Lower lobe of right lung (tissue), 2 donors: ENCODE results near the gene USP32. TPM values are rescaled to one million over a fixed set of nuclear protein-coding genes. Genes with fewer than 3 reads are reported as not detected.

Experiments
- ATAC-seq, 2 donors: fragments of 200-7000 bp; cut with Tn5 transposase; one replicate each; pipeline ENCODE4 v1.9.1; 2020 to 2022; ENCODE audit warnings: mild to moderate bottlenecking in 2 of 2, moderate library complexity in 2 of 2
- DNase-seq: peaks from one replicate; pipeline ENCODE4 v3.0.0-alpha.2; 2020
- H3K27ac ChIP-seq: fragments of 200-600 bp; one replicate; pipeline ENCODE4 v1.8.0; 2022
- H3K27me3 ChIP-seq: fragments of 200-600 bp; one replicate; pipeline ENCODE4 v1.8.0; 2022; ENCODE audit warnings: low read depth
- H3K36me3 ChIP-seq: fragments of 200-600 bp; one replicate; pipeline ENCODE4 v1.8.0; 2022; ENCODE audit warnings: mild to moderate bottlenecking
- H3K4me1 ChIP-seq: fragments of 200-600 bp; one replicate; pipeline ENCODE4 v1.8.0; 2022
- H3K4me3 ChIP-seq: fragments of 200-600 bp; one replicate; pipeline ENCODE4 v1.8.0; 2022; ENCODE audit warnings: mild to moderate bottlenecking
- H3K9me3 ChIP-seq: fragments of 200-600 bp; one replicate; pipeline ENCODE4 v1.8.0; 2022
- CTCF ChIP-seq: fragments of 200-600 bp; IDR thresholded peaks from one replicate; pipeline ENCODE4 v1.8.0; 2022; ENCODE audit warnings: antibody characterized with exemption, mild to moderate bottlenecking
- intact Hi-C: fragments of 100-400 bp; cut with DNase I; formaldehyde crosslinking; loops from one replicate; pipeline ENCODE4 v1.11.0; 2022
- total RNA-seq: library from RNA; stranded (reverse); fragmentation: NEBNext Ultra II Directional; extraction: Animal tissue kit (Norgen Biotek cat#: 25700); gene quantifications from one replicate; pipeline ENCODE4 v1.2.1, GENCODE V29; 2021
- donor health status: DM: no; HTN: yes; CAD: no; lungs with severe emphysema.

The USP32 gene
- total RNA-seq, 1 donor from 2014 or later, result 68.9 TPM

- TF ChIP-seq CTCF, result no peak
- no peak overlapping the region for H3K4me3 ChIP-seq
- H3K36me3 ChIP-seq, result peaks cover 42% of the 10 kb centered on the region
- intact Hi-C loops, result no loop called here
- ATAC-seq (no peak), DNase-seq (no peak)
- H3K4me1 ChIP-seq, result no peaks in the 10 kb centered on the region
- no peaks in the 10 kb centered on the region for H3K9me3 ChIP-seq
- no peak overlapping the region for H3K27ac ChIP-seq
- no peaks in the 10 kb centered on the region for H3K27me3 ChIP-seq
These were observed 122.5 kb downstream of the USP32 start for GRCh38 chr17:60269417-60269816.

- H3K36me3 ChIP-seq, result peaks cover 81% of the 10 kb centered on the region
- DNase-seq (no peak), ATAC-seq (no peak)
- H3K4me3 ChIP-seq, result no peak overlapping the region
- intact Hi-C loops, result no loop called here
- no peaks in the 10 kb centered on the region for H3K27me3 ChIP-seq
- TF ChIP-seq CTCF, result no peak
- no peak overlapping the region for H3K27ac ChIP-seq
- H3K4me1 ChIP-seq, result no peaks in the 10 kb centered on the region
- H3K9me3 ChIP-seq, result no peaks in the 10 kb centered on the region
These were observed 131.4 kb downstream of the USP32 start for GRCh38 chr17:60260540-60260939.

- no peak for ATAC-seq
- DNase-seq, result no peak
- Histone ChIP-seq H3K36me3 (peaks cover 74% of the 10 kb centered on the region), H3K4me1 (no peaks in the 10 kb centered on the region), H3K9me3 (no peaks in the 10 kb centered on the region), H3K27me3 (no peaks in the 10 kb centered on the region), H3K27ac (no peak overlapping the region), H3K4me3 (no peak overlapping the region)
- intact Hi-C loops, result no loop called here
- TF ChIP-seq CTCF, result no peak
These were observed 133.6 kb downstream of the USP32 start for GRCh38 chr17:60258313-60258712.

- peaks cover 70% of the 10 kb centered on the region for H3K36me3 ChIP-seq
- ATAC-seq (no peak), DNase-seq (no peak)
- H3K27me3 ChIP-seq, result no peaks in the 10 kb centered on the region
- H3K9me3 ChIP-seq, result no peaks in the 10 kb centered on the region
- no peaks in the 10 kb centered on the region for H3K4me1 ChIP-seq
- intact Hi-C loops, result no loop called here
- no peak overlapping the region for H3K4me3 ChIP-seq
- H3K27ac ChIP-seq, result no peak overlapping the region
- TF ChIP-seq CTCF, result no peak
These were observed 135.8 kb downstream of the USP32 start for GRCh38 chr17:60256174-60256573.

- no peak for TF ChIP-seq CTCF
- Histone ChIP-seq H3K9me3 (no peaks in the 10 kb centered on the region), H3K27me3 (no peaks in the 10 kb centered on the region), H3K4me1 (no peaks in the 10 kb centered on the region), H3K27ac (no peak overlapping the region), H3K4me3 (no peak overlapping the region), H3K36me3 (peaks cover 58% of the 10 kb centered on the region)
- intact Hi-C loops, result no loop called here
- DNase-seq (no peak), ATAC-seq (no peak)
These were observed 138.9 kb downstream of the USP32 start for GRCh38 chr17:60253048-60253447.

GRCh38 chr17:60252459-60252858 is 139.5 kb downstream of the USP32 start:
- DNase-seq (no peak), ATAC-seq (no peak)
- no peaks in the 10 kb centered on the region for H3K9me3 ChIP-seq
- no peaks in the 10 kb centered on the region for H3K27me3 ChIP-seq
- no peak for TF ChIP-seq CTCF
- peaks cover 52% of the 10 kb centered on the region for H3K36me3 ChIP-seq
- H3K27ac ChIP-seq, result no peak overlapping the region
- intact Hi-C loops, result no loop called here
- H3K4me1 ChIP-seq, result no peaks in the 10 kb centered on the region
- no peak overlapping the region for H3K4me3 ChIP-seq
